ES-I3 (cell line): Measurements from ENCODE around the gene MTARC2.

Source experiments
- H3K36me3 ChIP-seq: 2 replicates; pipeline ENCODE4 v1.6.1; 2013; ENCODE audit warnings: mild to moderate bottlenecking, low read length, control low read depth, moderate library complexity; ENCODE audit not compliant: insufficient read depth
- H3K4me1 ChIP-seq: 2 replicates; pipeline ENCODE4 v1.6.1; 2013; ENCODE audit warnings: mild to moderate bottlenecking, control low read depth, low read length; ENCODE audit not compliant: insufficient read depth
- H3K9ac ChIP-seq: 2 replicates; pipeline ENCODE4 v1.6.1; 2013; ENCODE audit warnings: low read depth, mild to moderate bottlenecking, low read length, moderate library complexity
- H3K9me3 ChIP-seq: 2 replicates; pipeline ENCODE4 v1.6.1; 2013; ENCODE audit warnings: mild to moderate bottlenecking, low read length, moderate library complexity; ENCODE audit not compliant: control insufficient read depth, insufficient read depth

MTARC2 gene

GRCh38 chr1:220767312-220768125, 19.4 kb downstream of the MTARC2 start:
- Histone ChIP-seq H3K36me3 (no peaks in the 10 kb centered on the region; the same call in 1 of the 2 replicates), H3K9me3 (no peaks in the 10 kb centered on the region), H3K9ac (no peak overlapping the region), H3K4me1 (peaks cover under 1% of the 10 kb centered on the region; the same call in 1 of the 2 replicates)

- Histone ChIP-seq H3K4me1 (peaks cover 4% of the 10 kb centered on the region; the same call in 1 of the 2 replicates), H3K9ac (no peak overlapping the region)
Measured at GRCh38 chr1:220768126-220768601, 20.0 kb downstream of the MTARC2 start.

GRCh38 chr1:220769205-220769604, 21.1 kb downstream of the MTARC2 start:
- H3K36me3 ChIP-seq, result no peaks in the 10 kb centered on the region; the same call in 1 of the 2 replicates
- H3K4me1 ChIP-seq, result peaks cover 4% of the 10 kb centered on the region; the same call in 1 of the 2 replicates
- H3K9ac ChIP-seq, result no peak overlapping the region
- H3K9me3 ChIP-seq, result no peaks in the 10 kb centered on the region

More at GRCh38 chr1:220768126-220768601, 20.0 kb downstream of the MTARC2 start:
- no peaks in the 10 kb centered on the region for H3K9me3 ChIP-seq
- no peaks in the 10 kb centered on the region; the same call in 1 of the 2 replicates for H3K36me3 ChIP-seq

- Histone ChIP-seq H3K9me3 (no peaks in the 10 kb centered on the region), H3K36me3 (no peaks in the 10 kb centered on the region; the same call in 1 of the 2 replicates), H3K9ac (no peak overlapping the region), H3K4me1 (peaks cover 4% of the 10 kb centered on the region; the same call in 1 of the 2 replicates)
Measured at GRCh38 chr1:220770245-220770913, 22.3 kb downstream of the MTARC2 start.

GRCh38 chr1:220772846-220773245, 24.7 kb downstream of the MTARC2 start:
- H3K36me3 ChIP-seq, result no peaks in the 10 kb centered on the region; the same call in 1 of the 2 replicates
- no peak overlapping the region for H3K9ac ChIP-seq

GRCh38 chr1:220775240-220775853, 27.2 kb downstream of the MTARC2 start:
- Histone ChIP-seq H3K4me1 (peaks cover 4% of the 10 kb centered on the region; the same call in 1 of the 2 replicates), H3K36me3 (no peaks in the 10 kb centered on the region), H3K9ac (no peak overlapping the region), H3K9me3 (no peaks in the 10 kb centered on the region)

More at GRCh38 chr1:220772846-220773245, 24.7 kb downstream of the MTARC2 start:
- Histone ChIP-seq H3K4me1 (peaks cover 4% of the 10 kb centered on the region; the same call in 1 of the 2 replicates), H3K9me3 (no peaks in the 10 kb centered on the region)

GRCh38 chr1:220776254-220776653, 28.1 kb downstream of the MTARC2 start:
- H3K36me3 ChIP-seq, result no peaks in the 10 kb centered on the region
- H3K9ac ChIP-seq, result no peak overlapping the region
- no peaks in the 10 kb centered on the region for H3K9me3 ChIP-seq
- H3K4me1 ChIP-seq, result peaks cover 4% of the 10 kb centered on the region; the same call in 1 of the 2 replicates

GRCh38 chr1:220776720-220777326, 28.7 kb downstream of the MTARC2 start:
- no peaks in the 10 kb centered on the region for H3K9me3 ChIP-seq
- H3K4me1 ChIP-seq, result peaks cover 4% of the 10 kb centered on the region; the same call in 1 of the 2 replicates
- H3K36me3 ChIP-seq, result no peaks in the 10 kb centered on the region
- no peak overlapping the region for H3K9ac ChIP-seq

- Histone ChIP-seq H3K36me3 (no peaks in the 10 kb centered on the region), H3K4me1 (peaks cover 8% of the 10 kb centered on the region; the same call in 1 of the 2 replicates), H3K9ac (no peak overlapping the region), H3K9me3 (no peaks in the 10 kb centered on the region)
Measured at GRCh38 chr1:220783453-220783852, 35.3 kb downstream of the MTARC2 start.

GRCh38 chr1:220784751-220785150, 36.6 kb downstream of the MTARC2 start:
- Histone ChIP-seq H3K9me3 (no peaks in the 10 kb centered on the region), H3K36me3 (no peaks in the 10 kb centered on the region), H3K9ac (no peak overlapping the region), H3K4me1 (peaks cover 8% of the 10 kb centered on the region; the same call in 1 of the 2 replicates)

GRCh38 chr1:220785166-220786056, 37.3 kb downstream of the MTARC2 start:
- Histone ChIP-seq H3K36me3 (no peaks in the 10 kb centered on the region), H3K9ac (peak overlapping the region; percentile 82; the same call in 1 of the 2 replicates), H3K4me1 (peaks cover 8% of the 10 kb centered on the region; the same call in 1 of the 2 replicates), H3K9me3 (no peaks in the 10 kb centered on the region)

- Histone ChIP-seq H3K36me3 (no peaks in the 10 kb centered on the region), H3K9me3 (no peaks in the 10 kb centered on the region), H3K9ac (peak overlapping the region; percentile 82), H3K4me1 (peaks cover 8% of the 10 kb centered on the region; the same call in 1 of the 2 replicates)
Measured at GRCh38 chr1:220786057-220786336, 37.9 kb downstream of the MTARC2 start.
